HCT116 (cell line): ENCODE measurements around the gene ZNF431.

Experiments
- POLR2A ChIP-seq: IDR thresholded peaks from 2 replicates; pipeline ENCODE4 v1.7.0; 2011; ENCODE audit warnings: borderline replicate concordance; ENCODE audit not compliant: insufficient read depth, insufficient read length; ENCODE audit errors: extremely low read depth
- RAD21 ChIP-seq: IDR thresholded peaks from 2 replicates; pipeline ENCODE4 v1.6.1; 2012; ENCODE audit warnings: low read depth, mild to moderate bottlenecking

DNA sequence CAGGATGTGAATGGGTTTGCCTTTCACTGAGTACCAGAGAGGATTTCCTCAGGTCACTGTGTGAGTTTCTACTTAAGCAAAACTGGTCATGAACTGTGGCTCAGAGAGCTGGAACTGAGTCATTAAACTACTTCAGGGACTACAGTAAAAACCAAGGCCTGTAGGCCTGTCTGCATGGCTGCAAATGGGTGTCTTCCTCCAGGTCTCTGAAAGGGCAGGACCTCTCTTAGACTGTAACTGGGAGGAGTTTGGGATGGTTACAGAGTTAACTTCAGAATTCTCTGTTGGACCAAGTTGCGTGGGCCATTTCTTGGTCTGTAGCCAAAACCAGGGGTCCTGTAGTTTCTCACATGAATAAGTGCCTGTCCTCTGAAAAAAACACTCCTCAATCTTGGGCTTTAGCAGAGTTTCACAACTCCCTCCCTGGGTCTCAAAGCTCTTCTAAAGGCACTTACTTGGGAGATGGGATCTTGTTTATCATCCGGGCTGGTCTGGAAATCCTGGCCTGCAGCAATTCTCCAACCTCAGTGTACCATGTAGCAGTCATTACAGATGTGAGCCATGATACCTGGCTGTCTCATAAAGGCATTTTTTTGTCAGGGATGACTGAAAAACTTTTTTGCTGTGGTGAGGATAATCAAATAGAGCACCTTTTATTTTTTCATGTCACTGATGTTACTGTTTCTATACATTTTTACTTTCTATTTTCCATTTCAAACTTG is 40.2 kb upstream of the ZNF431 start:
- TF ChIP-seq RAD21 (no peak), POLR2A (no peak)
